GM10248 (cell line): ENCODE results near the gene NFATC3.

ENCODE experiments used
- CTCF ChIA-PET: fragments of 300-600 bp; sonication (Branson Sonifier 250); formaldehyde crosslinking; extraction: SDS; loops from one replicate; lab custom pipeline; 2021; ENCODE audit warnings: antibody characterized with exemption; lab: Yijun Ruan, JAX
- POLR2A ChIA-PET: fragments of 350-650 bp; sonication (Branson Sonifier 250); formaldehyde crosslinking; extraction: SDS; loops from one replicate; lab custom pipeline; 2020; ENCODE audit warnings: antibody characterized with exemption; lab: Yijun Ruan, JAX
- DNase-seq: peaks from one replicate; pipeline ENCODE4 v3.0.0; 2012; ENCODE audit errors: extremely low spot score
- CTCF ChIP-seq: IDR thresholded peaks from 2 replicates; pipeline ENCODE4 v1.5.1; 2012; ENCODE audit warnings: mild to moderate bottlenecking, low read depth; ENCODE audit errors: extremely low read depth, missing control alignments, control extremely low read depth

NFATC3 gene

DNA sequence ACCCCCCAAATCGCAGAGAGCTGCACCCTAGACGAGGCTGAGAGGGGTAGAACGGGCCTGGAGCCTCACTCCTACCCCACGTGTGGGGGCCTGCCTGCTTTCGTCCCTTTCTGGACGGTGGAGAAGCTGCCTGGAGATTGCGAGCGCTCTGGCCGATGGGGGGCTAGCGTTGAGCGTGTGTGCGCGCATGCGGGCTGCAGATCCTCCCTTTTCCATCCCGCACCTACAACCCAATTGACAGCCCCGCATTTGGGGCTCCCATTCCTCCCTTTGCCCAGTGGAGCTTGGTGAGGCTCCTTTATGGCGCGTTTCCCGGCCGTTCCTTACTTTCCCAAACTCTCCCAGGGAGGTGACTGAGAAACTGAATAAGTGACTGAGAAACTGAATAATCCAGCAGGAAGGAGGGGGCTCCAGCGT is 151.7 kb downstream of the NFATC3 start:
- peak; percentile 45 for DNase-seq

GRCh38 chr16:68237243-68238028 is 152.3 kb downstream of the NFATC3 start:
- no peak for TF ChIP-seq CTCF
- CTCF ChIA-PET, result interaction anchor here (1.0 to 4.0 kb wide), 7 partner anchors 9 to 118 kb away, joined by 3 to 21 read pairs (median 7); partner anchors contain the start of gene SLC7A6
- POLR2A ChIA-PET, result interaction anchor here (0.6 to 0.9 kb wide), 3 partner anchors 20 to 336 kb away, joined by 3 read pairs; partner anchors contain the start of genes PRMT7 and SLC7A6OS
- DNase-seq, result peak; percentile 98

More for the DNA sequence above, 151.7 kb downstream of the NFATC3 start:
- ChIA-PET CTCF (interaction anchor here (1.1 to 4.0 kb wide), 5 partner anchors 9 to 92 kb away, joined by 3 to 21 read pairs (median 8); partner anchors contain the start of gene SLC7A6), POLR2A (interaction anchor here (0.6 kb wide), 1 partner anchor 335 kb away, joined by 3 read pairs; no protein-coding TSS in a partner anchor)
- TF ChIP-seq CTCF, result no peak

GRCh38 chr16:68238029-68238345 is 152.8 kb downstream of the NFATC3 start:
- no peak for DNase-seq
- TF ChIP-seq CTCF, result no peak
- ChIA-PET CTCF (interaction anchor here (1.0 to 4.0 kb wide), 5 partner anchors 23 to 119 kb away, joined by 3 to 21 read pairs (median 5); partner anchors contain the start of gene SLC7A6), POLR2A (interaction anchor here (0.7 to 0.9 kb wide), 2 partner anchors 19 to 73 kb away, joined by 3 read pairs; partner anchors contain the start of genes PRMT7 and SLC7A6OS)

DNA sequence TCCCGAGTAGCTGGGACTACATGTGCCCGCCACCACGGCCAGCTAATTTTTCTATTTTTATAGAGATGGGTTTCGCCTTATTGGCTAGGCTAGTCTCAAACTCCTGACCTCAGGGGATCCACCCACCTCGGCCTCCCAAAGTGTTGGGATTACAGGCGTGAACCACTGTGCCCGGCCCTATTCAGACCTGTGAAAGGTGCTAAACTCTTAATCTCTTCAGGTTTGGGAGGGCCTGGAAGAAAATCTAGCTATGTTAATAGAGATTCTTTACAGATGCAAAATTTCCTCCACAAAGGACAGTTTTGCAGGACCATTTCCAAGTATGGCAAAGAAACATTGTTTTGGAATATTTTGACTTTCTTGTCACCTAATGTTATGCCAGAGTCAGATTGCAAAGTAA is 156.9 kb downstream of the NFATC3 start:
- TF ChIP-seq CTCF, result no peak
- DNase-seq, result no peak
- POLR2A ChIA-PET, result no interaction called here
- CTCF ChIA-PET, result interaction anchor here (1.5 to 7.6 kb wide), 4 partner anchors 9 to 87 kb away, joined by 4 to 101 read pairs (median 6); partner anchors contain the start of gene SLC7A6

DNA sequence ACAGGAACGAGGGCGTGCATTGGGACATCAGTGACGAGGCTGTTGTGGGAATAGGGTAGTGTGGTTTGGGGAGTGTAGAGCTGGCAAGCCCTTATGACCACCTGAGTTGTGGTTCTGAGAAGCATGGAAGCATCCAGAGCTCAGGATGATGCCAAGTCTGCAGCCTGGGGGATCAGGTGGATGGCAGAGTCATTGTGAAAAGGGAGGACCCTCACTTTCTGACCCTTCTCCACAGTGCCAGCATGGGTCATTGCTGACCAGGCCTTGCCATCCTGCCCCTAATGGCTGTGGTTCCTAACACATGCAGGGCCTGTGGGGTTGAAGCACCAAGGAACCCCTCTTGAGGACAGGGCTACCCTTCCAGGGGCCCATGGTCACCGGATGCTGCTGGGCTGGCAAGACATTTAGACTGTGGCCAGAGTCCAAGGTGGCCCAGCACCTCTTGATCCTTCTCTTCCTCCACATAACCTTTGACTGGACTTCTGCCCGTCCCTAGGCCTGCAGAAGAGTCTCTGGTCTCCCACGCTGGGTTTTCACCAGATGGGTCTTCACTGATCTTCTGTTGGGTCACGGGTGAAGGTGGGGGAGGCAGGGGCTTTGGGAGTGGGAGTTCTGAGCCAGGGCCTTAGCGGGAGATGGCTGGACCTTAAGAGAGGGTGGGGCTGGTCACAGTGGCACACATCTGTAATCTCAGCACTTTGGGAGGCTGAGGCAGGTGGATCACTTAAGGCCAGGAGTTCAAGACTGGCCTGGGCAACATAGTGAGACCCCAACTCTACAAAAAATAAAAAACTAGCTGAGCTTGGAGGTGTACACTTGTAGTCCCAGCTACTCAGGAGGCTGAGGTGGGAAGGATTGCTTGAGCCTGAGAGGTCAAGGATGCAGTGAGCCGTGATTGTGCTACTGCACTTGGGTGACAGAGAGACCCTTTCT is 158.0 kb downstream of the NFATC3 start:
- TF ChIP-seq CTCF, result no peak
- no peak for DNase-seq
- POLR2A ChIA-PET, result no interaction called here
- CTCF ChIA-PET, result interaction anchor here (1.1 to 7.6 kb wide), 5 partner anchors 13 to 85 kb away, joined by 3 to 101 read pairs (median 8); partner anchors contain the start of gene SLC7A6
